HepG2 (cell line): ENCODE results near the gene IFT172. TPM values are rescaled to one million over a fixed set of nuclear protein-coding genes. Genes with fewer than 3 reads are reported as not detected.
A peak's percentile ranks its signal among the peaks of the same experiment; 100 is the strongest.

Experiments
- CREB1 ChIP-seq, 2 experiments: fragments of 450-650 bp in 1 of 2; IDR thresholded peaks; 2 replicates each; pipeline ENCODE4 v1.6.1; 2016 to 2017; ENCODE audit warnings: control low read depth in 1 of 2, mild to moderate bottlenecking in 1 of 2, missing compliant biosample characterization in 1 of 2, missing genetic modification characterization in 1 of 2
- KIAA2018 ChIP-seq: sonication (generic); formaldehyde crosslinking; IDR thresholded peaks from 2 replicates; pipeline ENCODE4 v1.5.0; 2020; ENCODE audit warnings: mild to moderate bottlenecking, missing genetic modification reagents, borderline replicate concordance
- MYNN ChIP-seq: sonication (generic); formaldehyde crosslinking; IDR thresholded peaks from 2 replicates; pipeline ENCODE4 v1.4.0; 2020; ENCODE audit warnings: mild to moderate bottlenecking, low read depth, missing genetic modification reagents
- NR2F1 ChIP-seq, 2 experiments: fragments of 450-650 bp in 1 of 2; formaldehyde crosslinking in 1 of 2; IDR thresholded peaks; 2 replicates each; pipeline versions ENCODE4 v1.5.0 to v1.6.1; 2016 to 2020; ENCODE audit warnings: mild to moderate bottlenecking in 1 of 2, missing compliant biosample characterization in 1 of 2, missing genetic modification reagents in 1 of 2, moderate library complexity in 1 of 2
- ZFAT ChIP-seq: sonication (generic); formaldehyde crosslinking; conservative IDR thresholded peaks from 2 replicates; pipeline ENCODE4 v1.8.1; 2023; ENCODE audit warnings: missing genetic modification reagents, inconsistent platforms
- ZNF850 ChIP-seq: sonication (generic); formaldehyde crosslinking; conservative IDR thresholded peaks from 2 replicates; pipeline ENCODE4 v1.9.0; 2021; ENCODE audit warnings: mild to moderate bottlenecking, missing genetic modification reagents
- polyA plus RNA-seq, 8 experiments: library from polyadenylated mRNA; depleted of rRNA in 3 of 8; stranded (reverse) in 7 of 8; unstranded in 1 of 8; fragments of >200 nt; fragmentation: Illumina TruSeq in 4 of 8; extraction: Trizol in 4 of 8; gene quantifications; 2 replicates each; pipeline versions ENCODE4 v1.2.1 to v1.2.3, GENCODE V29; 2011 to 2016; ENCODE audit warnings: low read depth in 4 of 8, missing spikeins in 1 of 8, mixed read lengths in 1 of 8; ENCODE audit not compliant: insufficient read depth in 1 of 8
- total RNA-seq, 5 experiments: library from RNA; depleted of rRNA; stranded (reverse); fragments of >200 nt; fragmentation: Illumina TruSeq; extraction: Trizol; gene quantifications; 2 replicates each; pipeline ENCODE4 v1.2.3, GENCODE V29; 2016; ENCODE audit warnings: low read depth in 1 of 5
- TF ChIP-seq, protein P1 (sequence below): sonication (generic); formaldehyde crosslinking; IDR thresholded peaks from 2 replicates; pipeline ENCODE4 v1.4.0; 2020; ENCODE audit warnings: missing genetic modification reagents
- TF ChIP-seq, protein P2 (sequence below): sonication (generic); formaldehyde crosslinking; IDR thresholded peaks from 2 replicates; pipeline ENCODE4 v1.8.1; 2023; ENCODE audit warnings: mild to moderate bottlenecking, moderate library complexity, missing genetic modification reagents
- TF ChIP-seq, protein P3 (sequence below): fragments of 450-650 bp; IDR thresholded peaks from 2 replicates; pipeline ENCODE4 v1.6.1; 2017; ENCODE audit warnings: mild to moderate bottlenecking
- TF ChIP-seq, protein P4 (sequence below): sonication (generic); formaldehyde crosslinking; IDR thresholded peaks from 2 replicates; pipeline ENCODE4 v1.4.0; 2020; ENCODE audit warnings: missing genetic modification reagents

IFT172 gene
- total and polyA plus RNA-seq, 2 of the 13 experiments (the other 11 are each of a cell fraction or from before 2014, with no cell fraction given) = 21.6 to 35.7 TPM

DNA sequence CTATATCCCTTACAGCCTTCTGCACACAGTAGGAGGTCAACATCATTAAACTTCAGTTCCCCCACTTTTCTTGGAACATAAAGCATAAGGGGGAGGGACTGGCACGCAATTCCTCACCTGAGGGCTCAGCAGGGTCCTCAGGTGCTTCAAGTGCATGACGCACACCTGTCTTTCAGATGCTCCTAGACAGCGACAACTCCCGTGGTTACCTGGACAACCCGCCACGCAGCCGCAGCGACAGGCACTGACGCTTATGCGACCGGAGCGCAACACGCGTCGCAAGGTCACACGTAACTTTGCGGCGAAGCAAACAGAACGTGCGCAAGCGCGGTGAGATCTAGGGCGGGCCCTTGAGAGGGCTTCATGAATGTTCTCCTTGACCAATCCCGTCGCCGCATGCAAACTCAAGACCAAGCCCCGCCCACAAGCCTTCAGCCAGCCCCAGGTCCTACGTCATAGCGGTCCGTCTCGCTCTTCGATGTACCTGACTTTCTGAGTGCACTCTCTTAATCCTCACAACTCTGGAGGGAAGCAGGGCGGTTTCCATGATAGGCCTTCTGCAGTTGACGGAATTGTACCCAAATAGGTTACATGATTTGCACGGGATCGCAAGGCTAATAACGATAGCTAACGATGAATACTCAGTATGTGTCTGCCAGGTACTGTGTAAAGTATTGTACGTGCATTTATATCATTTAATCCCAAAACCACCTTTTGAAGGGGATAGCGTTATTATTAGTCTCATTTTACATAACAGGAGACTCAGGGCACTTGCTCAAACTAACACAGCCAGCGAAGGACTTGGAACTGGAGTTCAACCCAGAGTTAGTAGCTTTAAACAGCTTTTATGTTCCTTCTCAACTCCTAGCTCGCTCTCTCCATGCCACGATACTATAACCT, at the start of gene IFT172 (continued):
- TF ChIP-seq, protein P1, sequence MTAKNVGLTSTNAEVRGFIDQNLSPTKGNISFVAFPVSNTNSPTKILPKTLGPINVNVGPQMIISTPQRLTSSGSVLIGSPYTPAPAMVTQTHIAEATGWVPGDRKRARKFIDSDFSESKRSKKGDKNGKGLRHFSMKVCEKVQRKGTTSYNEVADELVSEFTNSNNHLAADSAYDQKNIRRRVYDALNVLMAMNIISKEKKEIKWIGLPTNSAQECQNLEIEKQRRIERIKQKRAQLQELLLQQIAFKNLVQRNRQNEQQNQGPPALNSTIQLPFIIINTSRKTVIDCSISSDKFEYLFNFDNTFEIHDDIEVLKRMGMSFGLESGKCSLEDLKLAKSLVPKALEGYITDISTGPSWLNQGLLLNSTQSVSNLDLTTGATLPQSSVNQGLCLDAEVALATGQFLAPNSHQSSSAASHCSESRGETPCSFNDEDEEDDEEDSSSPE = peak; percentile 57
- TF ChIP-seq, protein P2, sequence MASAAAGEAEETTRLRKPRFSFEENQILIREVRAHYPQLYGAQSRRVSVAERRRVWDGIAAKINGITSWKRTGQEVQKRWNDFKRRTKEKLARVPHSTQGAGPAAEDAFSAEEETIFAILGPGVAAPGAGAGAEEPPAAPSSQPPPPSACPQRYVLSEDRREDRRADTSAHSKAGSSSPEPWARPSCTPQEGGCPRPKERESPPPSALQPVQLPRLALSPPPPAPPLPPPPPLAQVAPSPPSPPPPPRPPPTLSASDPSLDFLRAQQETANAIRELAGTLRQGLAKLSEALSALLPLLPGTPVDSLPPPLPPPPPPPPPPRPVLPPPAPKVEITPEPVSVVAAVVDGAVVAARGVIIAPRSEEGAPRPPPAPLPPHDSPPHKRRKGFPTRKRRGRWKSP (CRISPR knock-in tag) = peak; percentile 100
- no peak for TF ChIP-seq ZFAT
- TF ChIP-seq, protein P3, sequence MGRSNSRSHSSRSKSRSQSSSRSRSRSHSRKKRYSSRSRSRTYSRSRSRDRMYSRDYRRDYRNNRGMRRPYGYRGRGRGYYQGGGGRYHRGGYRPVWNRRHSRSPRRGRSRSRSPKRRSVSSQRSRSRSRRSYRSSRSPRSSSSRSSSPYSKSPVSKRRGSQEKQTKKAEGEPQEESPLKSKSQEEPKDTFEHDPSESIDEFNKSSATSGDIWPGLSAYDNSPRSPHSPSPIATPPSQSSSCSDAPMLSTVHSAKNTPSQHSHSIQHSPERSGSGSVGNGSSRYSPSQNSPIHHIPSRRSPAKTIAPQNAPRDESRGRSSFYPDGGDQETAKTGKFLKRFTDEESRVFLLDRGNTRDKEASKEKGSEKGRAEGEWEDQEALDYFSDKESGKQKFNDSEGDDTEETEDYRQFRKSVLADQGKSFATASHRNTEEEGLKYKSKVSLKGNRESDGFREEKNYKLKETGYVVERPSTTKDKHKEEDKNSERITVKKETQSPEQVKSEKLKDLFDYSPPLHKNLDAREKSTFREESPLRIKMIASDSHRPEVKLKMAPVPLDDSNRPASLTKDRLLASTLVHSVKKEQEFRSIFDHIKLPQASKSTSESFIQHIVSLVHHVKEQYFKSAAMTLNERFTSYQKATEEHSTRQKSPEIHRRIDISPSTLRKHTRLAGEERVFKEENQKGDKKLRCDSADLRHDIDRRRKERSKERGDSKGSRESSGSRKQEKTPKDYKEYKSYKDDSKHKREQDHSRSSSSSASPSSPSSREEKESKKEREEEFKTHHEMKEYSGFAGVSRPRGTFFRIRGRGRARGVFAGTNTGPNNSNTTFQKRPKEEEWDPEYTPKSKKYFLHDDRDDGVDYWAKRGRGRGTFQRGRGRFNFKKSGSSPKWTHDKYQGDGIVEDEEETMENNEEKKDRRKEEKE = no peak
- TF ChIP-seq ZNF850 (CRISPR knock-in tag) = no peak
- TF ChIP-seq NR2F1 (CRISPR knock-in tag; IDR thresholded peaks at IDR 0.05) = no peak
- no peak; the same call in 1 of the 2 replicates for TF ChIP-seq MYNN (CRISPR knock-in tag)
- TF ChIP-seq, protein P4, sequence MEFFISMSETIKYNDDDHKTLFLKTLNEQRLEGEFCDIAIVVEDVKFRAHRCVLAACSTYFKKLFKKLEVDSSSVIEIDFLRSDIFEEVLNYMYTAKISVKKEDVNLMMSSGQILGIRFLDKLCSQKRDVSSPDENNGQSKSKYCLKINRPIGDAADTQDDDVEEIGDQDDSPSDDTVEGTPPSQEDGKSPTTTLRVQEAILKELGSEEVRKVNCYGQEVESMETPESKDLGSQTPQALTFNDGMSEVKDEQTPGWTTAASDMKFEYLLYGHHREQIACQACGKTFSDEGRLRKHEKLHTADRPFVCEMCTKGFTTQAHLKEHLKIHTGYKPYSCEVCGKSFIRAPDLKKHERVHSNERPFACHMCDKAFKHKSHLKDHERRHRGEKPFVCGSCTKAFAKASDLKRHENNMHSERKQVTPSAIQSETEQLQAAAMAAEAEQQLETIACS (CRISPR knock-in tag) = no peak
- TF ChIP-seq KIAA2018 (CRISPR knock-in tag) = peak; percentile 85; the same call in 1 of the 2 replicates
- peak; percentile 98 for TF ChIP-seq CREB1 (IDR thresholded peaks at IDR 0.05)
- peak; percentile 97 for TF ChIP-seq CREB1 (CRISPR knock-in tag; IDR thresholded peaks at IDR 0.05)
